Nephron (organoid): ENCODE measurements around the gene GRIP2.

ENCODE experiments used
- H3K27ac Mint-ChIP-seq, 3 experiments: 2 replicates each; pipeline ENCODE4 v1.8.0; 2020; ENCODE audit warnings: mixed read lengths in 3 of 3, mild to moderate bottlenecking in 2 of 3, moderate library complexity in 1 of 3
- H3K27me3 Mint-ChIP-seq: 2 replicates; pipeline ENCODE4 v1.8.0; 2021; ENCODE audit warnings: low read depth, mild to moderate bottlenecking, moderate library complexity, mixed read lengths
- H3K36me3 Mint-ChIP-seq: 2 replicates; pipeline ENCODE4 v1.8.0; 2020; ENCODE audit warnings: low read depth, mixed read lengths
- H3K4me1 Mint-ChIP-seq: 2 replicates; pipeline ENCODE4 v1.8.0; 2020; ENCODE audit warnings: mixed read lengths
- H3K4me3 Mint-ChIP-seq, 3 experiments: 2 replicates each; pipeline ENCODE4 v1.8.0; 2020; ENCODE audit warnings: mild to moderate bottlenecking in 3 of 3, mixed read lengths in 3 of 3, moderate library complexity in 2 of 3
- H3K9me3 Mint-ChIP-seq: 2 replicates; pipeline ENCODE4 v1.8.0; 2020; ENCODE audit warnings: mixed read lengths
- CTCF ChIP-seq, 3 experiments: fragments of 200-600 bp; sonication (generic); IDR thresholded peaks; one replicate each; pipeline ENCODE4 v1.5.0; 2021; ENCODE audit warnings: antibody characterized with exemption in 3 of 3; ENCODE audit not compliant: unreplicated experiment in 3 of 3

GRIP2 gene

GRCh38 chr3:14441920-14442300 is 98.2 kb downstream of the GRIP2 start:
- Mint-ChIP-seq H3K27ac (no peak overlapping the region), H3K9me3 (no peaks in the 10 kb centered on the region), H3K4me3 (no peak overlapping the region), H3K27me3 (peaks cover 31% of the 10 kb centered on the region), H3K36me3 (peaks cover 25% of the 10 kb centered on the region), H3K4me1 (peaks cover 23% of the 10 kb centered on the region)
- TF ChIP-seq CTCF (IDR thresholded peaks at IDR 0.05; ENCODE audit: unreplicated experiment in 3 of 3), result no peak

- Mint-ChIP-seq H3K9me3 (no peaks in the 10 kb centered on the region), H3K36me3 (peaks cover 21% of the 10 kb centered on the region), H3K27ac (no peak overlapping the region)
Observed at GRCh38 chr3:14441240-14441919, 98.8 kb downstream of the GRIP2 start.

GRCh38 chr3:14440531-14441239 is 99.5 kb downstream of the GRIP2 start:
- H3K9me3 Mint-ChIP-seq, result no peaks in the 10 kb centered on the region
- peaks cover 26% of the 10 kb centered on the region for H3K4me1 Mint-ChIP-seq

More at GRCh38 chr3:14441240-14441919, 98.8 kb downstream of the GRIP2 start:
- Mint-ChIP-seq H3K27me3 (peaks cover 36% of the 10 kb centered on the region), H3K4me1 (peaks cover 26% of the 10 kb centered on the region), H3K4me3 (no peak overlapping the region)
- no peak for TF ChIP-seq CTCF (IDR thresholded peaks at IDR 0.05; ENCODE audit: unreplicated experiment in 3 of 3)

GRCh38 chr3:14440168-14440518 is 100.0 kb downstream of the GRIP2 start:
- no peak overlapping the region for H3K4me3 Mint-ChIP-seq
- no peak for TF ChIP-seq CTCF (IDR thresholded peaks at IDR 0.05; ENCODE audit: unreplicated experiment in 3 of 3)
- H3K4me1 Mint-ChIP-seq, result peaks cover 26% of the 10 kb centered on the region
- H3K27me3 Mint-ChIP-seq, result peaks cover 32% of the 10 kb centered on the region
- H3K36me3 Mint-ChIP-seq, result peaks cover 11% of the 10 kb centered on the region
- peak overlapping the region; percentile 37 to 64 (median 48) for H3K27ac Mint-ChIP-seq
- no peaks in the 10 kb centered on the region for H3K9me3 Mint-ChIP-seq

More at GRCh38 chr3:14440531-14441239, 99.5 kb downstream of the GRIP2 start:
- Mint-ChIP-seq H3K27ac (peak overlapping the region; percentile 37 to 64 (median 48)), H3K36me3 (peaks cover 15% of the 10 kb centered on the region), H3K4me3 (no peak overlapping the region), H3K27me3 (peaks cover 37% of the 10 kb centered on the region)
- TF ChIP-seq CTCF (IDR thresholded peaks at IDR 0.05; ENCODE audit: unreplicated experiment in 3 of 3), result no peak

GRCh38 chr3:14439501-14440167 is 100.5 kb downstream of the GRIP2 start:
- no peak for TF ChIP-seq CTCF (IDR thresholded peaks at IDR 0.05; ENCODE audit: unreplicated experiment in 3 of 3)
- H3K27ac Mint-ChIP-seq, result peak overlapping the region; percentile 22 to 75 (median 56)
- H3K4me3 Mint-ChIP-seq, result peak overlapping the region in 1 of 3 experiments; percentile 0
- H3K27me3 Mint-ChIP-seq, result peaks cover 32% of the 10 kb centered on the region
- peaks cover 26% of the 10 kb centered on the region for H3K4me1 Mint-ChIP-seq
- no peaks in the 10 kb centered on the region for H3K9me3 Mint-ChIP-seq
- peaks cover 8% of the 10 kb centered on the region for H3K36me3 Mint-ChIP-seq
